Measurements from ENCODE around the gene OXNAD1. TPM values are rescaled to one million over a fixed set of nuclear protein-coding genes. Genes with fewer than 3 reads are reported as not detected.

The OXNAD1 gene
- total RNA-seq, 1 donor from 2014 or later: 28.7 TPM

DNA sequence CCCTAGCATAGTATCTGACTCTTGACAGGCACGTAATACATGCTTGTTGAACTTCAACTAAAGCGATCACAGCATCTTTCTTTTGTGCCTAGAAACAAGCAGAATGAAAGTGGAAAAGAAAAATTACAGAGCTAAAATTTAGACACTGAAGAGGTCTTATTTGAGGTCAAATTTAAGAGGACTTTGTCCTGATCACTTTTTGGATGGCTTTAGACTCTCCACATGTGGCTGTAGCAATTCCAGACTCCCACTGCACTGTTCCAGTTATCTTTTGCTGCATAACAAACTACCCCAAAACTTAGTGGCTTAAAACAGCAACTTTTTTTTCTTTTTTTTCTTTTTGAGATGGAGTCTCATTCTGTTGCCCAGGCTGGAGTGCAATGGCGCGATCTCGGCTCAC is 23.8 kb upstream of the OXNAD1 start:
- H3K27me3 Mint-ChIP-seq (ENCODE audit: insufficient read depth, low read depth): no peaks in the 10 kb centered on the region
- Histone ChIP-seq H3F3A (ENCODE audit: low read depth) (no peaks in the 10 kb centered on the region), H3K9ac (no peak overlapping the region), H4K20me1 (ENCODE audit: low read depth) (no peaks in the 10 kb centered on the region), H3K36me3 (no peaks in the 10 kb centered on the region), H3K4me1 (no peaks in the 10 kb centered on the region), H3K27me3 (no peaks in the 10 kb centered on the region), H2AFZ (replicated peaks) (no peak overlapping the region), H3K4me2 (no peak overlapping the region), H3K4me3 (no peak overlapping the region), H3K9me3 (ENCODE audit: low read depth) (no peaks in the 10 kb centered on the region), H3K79me2 (ENCODE audit: low read depth) (no peaks in the 10 kb centered on the region), H3K27ac (no peak overlapping the region)
- no peak for TF ChIP-seq EZH2phosphoT487 (IDR thresholded peaks at IDR 0.05)
- TF ChIP-seq, protein P1, sequence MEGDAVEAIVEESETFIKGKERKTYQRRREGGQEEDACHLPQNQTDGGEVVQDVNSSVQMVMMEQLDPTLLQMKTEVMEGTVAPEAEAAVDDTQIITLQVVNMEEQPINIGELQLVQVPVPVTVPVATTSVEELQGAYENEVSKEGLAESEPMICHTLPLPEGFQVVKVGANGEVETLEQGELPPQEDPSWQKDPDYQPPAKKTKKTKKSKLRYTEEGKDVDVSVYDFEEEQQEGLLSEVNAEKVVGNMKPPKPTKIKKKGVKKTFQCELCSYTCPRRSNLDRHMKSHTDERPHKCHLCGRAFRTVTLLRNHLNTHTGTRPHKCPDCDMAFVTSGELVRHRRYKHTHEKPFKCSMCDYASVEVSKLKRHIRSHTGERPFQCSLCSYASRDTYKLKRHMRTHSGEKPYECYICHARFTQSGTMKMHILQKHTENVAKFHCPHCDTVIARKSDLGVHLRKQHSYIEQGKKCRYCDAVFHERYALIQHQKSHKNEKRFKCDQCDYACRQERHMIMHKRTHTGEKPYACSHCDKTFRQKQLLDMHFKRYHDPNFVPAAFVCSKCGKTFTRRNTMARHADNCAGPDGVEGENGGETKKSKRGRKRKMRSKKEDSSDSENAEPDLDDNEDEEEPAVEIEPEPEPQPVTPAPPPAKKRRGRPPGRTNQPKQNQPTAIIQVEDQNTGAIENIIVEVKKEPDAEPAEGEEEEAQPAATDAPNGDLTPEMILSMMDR (IDR thresholded peaks at IDR 0.05): no peak
- no peak for TF ChIP-seq EZH2 (IDR thresholded peaks at IDR 0.05)
- H3K4me3 Mint-ChIP-seq: no peak overlapping the region
- no peak overlapping the region for H3K27ac Mint-ChIP-seq
- H3K4me1 Mint-ChIP-seq: no peaks in the 10 kb centered on the region
- no peaks in the 10 kb centered on the region for H3K9me3 Mint-ChIP-seq
- no peak for DNase-seq (ENCODE audit: low spot score)
- no peaks in the 10 kb centered on the region for H3K36me3 Mint-ChIP-seq

DNA sequence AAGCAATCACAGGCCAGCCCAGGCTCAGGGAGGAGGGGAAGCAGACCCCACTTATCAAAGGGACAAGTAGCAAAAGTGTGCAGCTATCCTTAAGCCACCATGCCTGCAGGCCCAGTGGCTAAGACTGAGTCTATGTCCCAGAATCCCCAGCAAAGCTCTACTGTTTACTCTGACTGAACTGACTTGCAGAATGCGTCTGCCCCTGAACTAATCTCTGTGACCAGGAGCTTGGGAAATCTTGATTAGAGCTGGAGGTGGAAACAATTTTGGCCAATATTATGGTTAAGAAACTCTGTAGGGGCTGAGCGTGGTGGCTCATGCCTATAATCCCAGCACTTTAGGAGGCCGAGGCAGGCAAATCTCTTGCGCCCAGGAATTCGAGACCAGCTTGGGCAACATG is 22.8 kb upstream of the OXNAD1 start:
- Histone ChIP-seq H2AFZ (replicated peaks) (no peak overlapping the region), H3K4me3 (no peak overlapping the region), H3K4me2 (no peak overlapping the region), H3K4me1 (no peaks in the 10 kb centered on the region), H3K79me2 (ENCODE audit: low read depth) (no peaks in the 10 kb centered on the region), H3K9ac (no peak overlapping the region), H4K20me1 (ENCODE audit: low read depth) (no peaks in the 10 kb centered on the region), H3K36me3 (no peaks in the 10 kb centered on the region), H3K27me3 (no peaks in the 10 kb centered on the region), H3F3A (ENCODE audit: low read depth) (no peaks in the 10 kb centered on the region), H3K9me3 (ENCODE audit: low read depth) (no peaks in the 10 kb centered on the region), H3K27ac (no peak overlapping the region)
- DNase-seq (ENCODE audit: low spot score): no peak
- Mint-ChIP-seq H3K27me3 (ENCODE audit: insufficient read depth, low read depth) (no peaks in the 10 kb centered on the region), H3K36me3 (no peaks in the 10 kb centered on the region), H3K27ac (no peak overlapping the region), H3K4me1 (peaks cover 2% of the 10 kb centered on the region), H3K4me3 (no peak overlapping the region), H3K9me3 (no peaks in the 10 kb centered on the region)
- TF ChIP-seq EZH2 (IDR thresholded peaks at IDR 0.05): no peak
- no peak for TF ChIP-seq EZH2phosphoT487 (IDR thresholded peaks at IDR 0.05)
- TF ChIP-seq, protein P1 (IDR thresholded peaks at IDR 0.05): no peak

DNA sequence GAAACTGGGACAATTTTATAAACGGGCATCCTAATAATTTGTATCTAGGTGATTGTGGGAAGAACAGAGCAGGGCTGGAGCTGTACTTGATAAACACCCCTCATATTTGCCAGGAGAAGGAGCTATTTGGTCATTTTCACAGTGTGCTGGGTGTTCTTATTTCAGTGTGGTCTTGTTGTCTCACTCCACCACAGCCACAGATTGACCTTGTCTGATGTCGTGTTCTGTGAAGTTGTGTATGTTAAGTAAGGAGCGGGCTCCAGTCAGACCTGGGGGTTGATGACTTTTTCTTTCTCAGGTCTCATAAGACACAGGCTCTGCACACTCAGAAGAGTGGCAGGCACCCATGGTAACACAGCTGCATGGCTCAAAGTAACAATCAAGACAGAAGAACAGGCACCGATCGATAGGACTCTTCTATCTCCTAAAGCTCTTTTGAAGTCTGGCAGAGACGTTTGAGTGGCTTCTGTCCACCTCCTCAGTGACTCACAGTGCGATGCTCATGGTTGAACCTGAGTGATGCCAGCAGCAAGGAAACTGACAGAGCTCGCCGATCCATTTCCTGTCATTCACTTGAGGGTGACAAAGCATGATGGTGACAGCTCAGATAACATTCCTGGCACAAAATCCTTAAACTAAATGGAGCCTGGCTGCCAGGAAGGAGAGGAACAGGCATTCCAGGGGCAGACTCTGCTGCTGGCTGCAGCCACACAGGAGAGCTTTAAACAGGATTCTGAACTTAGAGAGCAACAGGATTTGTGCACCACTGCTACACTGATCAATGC is 21.1 kb upstream of the OXNAD1 start:
- no peak overlapping the region for H3K27ac Mint-ChIP-seq
- H3K4me1 Mint-ChIP-seq: peaks cover 7% of the 10 kb centered on the region

More for the DNA sequence above, 21.1 kb upstream of the OXNAD1 start:
- Histone ChIP-seq H3K9me3 (ENCODE audit: low read depth) (no peaks in the 10 kb centered on the region), H3K4me1 (no peaks in the 10 kb centered on the region), H3F3A (ENCODE audit: low read depth) (no peaks in the 10 kb centered on the region), H4K20me1 (ENCODE audit: low read depth) (no peaks in the 10 kb centered on the region), H3K79me2 (ENCODE audit: low read depth) (no peaks in the 10 kb centered on the region), H3K9ac (no peak overlapping the region), H3K36me3 (no peaks in the 10 kb centered on the region), H3K27me3 (no peaks in the 10 kb centered on the region), H2AFZ (replicated peaks) (no peak overlapping the region), H3K27ac (no peak overlapping the region), H3K4me3 (no peak overlapping the region), H3K4me2 (no peak overlapping the region)
- Mint-ChIP-seq H3K36me3 (no peaks in the 10 kb centered on the region), H3K9me3 (no peaks in the 10 kb centered on the region), H3K4me3 (no peak overlapping the region), H3K27me3 (ENCODE audit: insufficient read depth, low read depth) (no peaks in the 10 kb centered on the region)
- TF ChIP-seq EZH2phosphoT487 (IDR thresholded peaks at IDR 0.05): no peak
- TF ChIP-seq, protein P1 (IDR thresholded peaks at IDR 0.05): no peak
- TF ChIP-seq EZH2 (IDR thresholded peaks at IDR 0.05): no peak
- no peak for DNase-seq (ENCODE audit: low spot score)
